ENCODE measurements around the gene JADE1. TPM values are rescaled to one million over a fixed set of nuclear protein-coding genes. Genes with fewer than 3 reads are reported as not detected.

JADE1 gene
- total and polyA plus RNA-seq, 2 of the 13 experiments (the other 11 are each of a cell fraction or from before 2014, with no cell fraction given): 5.4 to 19.3 TPM

DNA sequence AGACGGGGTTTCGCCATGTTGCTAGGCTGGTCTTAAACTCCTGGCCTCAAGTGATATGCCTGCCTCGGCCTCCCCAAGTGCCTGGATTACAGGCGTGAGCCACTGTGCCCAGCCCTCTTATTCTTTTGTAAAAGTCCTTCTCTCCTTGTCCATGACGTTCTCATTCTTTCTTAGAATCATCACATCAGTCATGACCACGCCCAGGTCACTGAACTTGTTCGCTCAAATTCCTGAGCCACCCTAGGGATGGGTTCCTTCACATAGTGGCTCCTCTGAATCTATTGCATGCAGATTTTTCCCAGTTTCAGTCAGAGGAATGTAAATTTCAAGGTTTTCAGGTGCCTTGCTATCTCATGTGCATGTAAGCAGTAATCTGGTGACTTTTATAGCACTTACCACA is 15.7 kb downstream of the JADE1 start (continued):
- TF ChIP-seq, protein P1, sequence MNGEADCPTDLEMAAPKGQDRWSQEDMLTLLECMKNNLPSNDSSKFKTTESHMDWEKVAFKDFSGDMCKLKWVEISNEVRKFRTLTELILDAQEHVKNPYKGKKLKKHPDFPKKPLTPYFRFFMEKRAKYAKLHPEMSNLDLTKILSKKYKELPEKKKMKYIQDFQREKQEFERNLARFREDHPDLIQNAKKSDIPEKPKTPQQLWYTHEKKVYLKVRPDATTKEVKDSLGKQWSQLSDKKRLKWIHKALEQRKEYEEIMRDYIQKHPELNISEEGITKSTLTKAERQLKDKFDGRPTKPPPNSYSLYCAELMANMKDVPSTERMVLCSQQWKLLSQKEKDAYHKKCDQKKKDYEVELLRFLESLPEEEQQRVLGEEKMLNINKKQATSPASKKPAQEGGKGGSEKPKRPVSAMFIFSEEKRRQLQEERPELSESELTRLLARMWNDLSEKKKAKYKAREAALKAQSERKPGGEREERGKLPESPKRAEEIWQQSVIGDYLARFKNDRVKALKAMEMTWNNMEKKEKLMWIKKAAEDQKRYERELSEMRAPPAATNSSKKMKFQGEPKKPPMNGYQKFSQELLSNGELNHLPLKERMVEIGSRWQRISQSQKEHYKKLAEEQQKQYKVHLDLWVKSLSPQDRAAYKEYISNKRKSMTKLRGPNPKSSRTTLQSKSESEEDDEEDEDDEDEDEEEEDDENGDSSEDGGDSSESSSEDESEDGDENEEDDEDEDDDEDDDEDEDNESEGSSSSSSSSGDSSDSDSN (CRISPR knock-in tag; IDR thresholded peaks at IDR 0.05): no peak
- TF ChIP-seq SAP130 (CRISPR knock-in tag; IDR thresholded peaks at IDR 0.05; ENCODE audit: low read depth): no peak
- TF ChIP-seq, protein P2, sequence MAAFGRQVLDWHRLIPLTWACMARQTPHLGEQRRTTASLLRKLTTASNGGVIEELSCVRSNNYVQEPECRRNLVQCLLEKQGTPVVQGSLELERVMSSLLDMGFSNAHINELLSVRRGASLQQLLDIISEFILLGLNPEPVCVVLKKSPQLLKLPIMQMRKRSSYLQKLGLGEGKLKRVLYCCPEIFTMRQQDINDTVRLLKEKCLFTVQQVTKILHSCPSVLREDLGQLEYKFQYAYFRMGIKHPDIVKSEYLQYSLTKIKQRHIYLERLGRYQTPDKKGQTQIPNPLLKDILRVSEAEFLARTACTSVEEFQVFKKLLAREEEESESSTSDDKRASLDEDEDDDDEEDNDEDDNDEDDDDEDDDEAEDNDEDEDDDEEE (CRISPR knock-in tag; IDR thresholded peaks at IDR 0.05): no peak

DNA sequence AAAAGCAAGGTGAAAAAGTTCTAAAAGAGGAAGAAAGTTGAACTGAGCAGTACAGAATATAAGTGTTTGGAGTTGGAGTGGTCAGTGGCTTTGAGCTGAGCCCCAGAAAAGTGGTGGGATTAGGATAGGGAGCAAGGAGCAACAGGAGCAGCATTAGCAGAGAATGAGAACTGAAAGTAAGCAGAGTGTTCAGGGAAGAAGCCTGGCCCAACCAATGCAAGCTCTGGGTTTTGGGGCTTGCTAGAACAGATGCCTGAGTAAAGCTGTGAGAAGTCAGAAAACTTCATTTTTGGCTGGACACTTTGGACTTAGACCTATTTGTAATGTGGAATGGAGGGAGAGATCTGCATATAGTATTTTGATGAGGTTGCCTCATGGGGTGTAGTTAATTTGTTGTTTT is 17.8 kb downstream of the JADE1 start:
- intact Hi-C loops (cut with micrococcal nuclease; ENCODE audit: unreplicated experiment) (no loop called here), in situ Hi-C loops (cut with HindIII; ENCODE audit: extremely low pct_ligation_motif_present, low pct_unique_long_range_greater_than_20kb) (no loop called here)
- Histone ChIP-seq H3K4me3 (replicated peaks in 1 of 3; ENCODE audit: insufficient read depth in 1 of 3, low read depth in 2 of 3, low read length in 3 of 3) (no peak overlapping the region), H3K4me1 (ENCODE audit: insufficient read depth, low read length) (peaks cover 50% of the 10 kb centered on the region), H3K36me3 (replicated peaks in 1 of 2; ENCODE audit: control insufficient read depth in 1 of 2, insufficient read depth in 2 of 2, low read length in 2 of 2) (peaks cover 2% of the 10 kb centered on the region in 2 experiments; a peak in 2 of 5 replicates), H2AFZ (ENCODE audit: low read length) (no peak overlapping the region), H3K9ac (ENCODE audit: insufficient read depth, low read depth, low read length) (no peak overlapping the region), H3K9me3 (ENCODE audit: low read length) (no peaks in the 10 kb centered on the region), H3K27me3 (ENCODE audit: control insufficient read depth in 1 of 2, insufficient read depth in 2 of 2, low read length in 2 of 2) (no peaks in the 10 kb centered on the region), H4K20me1 (ENCODE audit: insufficient read depth, low read length) (peaks cover 19% of the 10 kb centered on the region), H3K4me2 (ENCODE audit: low read depth, low read length) (no peak overlapping the region), H3K79me2 (ENCODE audit: insufficient read depth, low read length) (peaks cover 93% of the 10 kb centered on the region), H3K27ac (ENCODE audit: extremely low read length, insufficient read depth, low read length) (no peak overlapping the region)
- ChIA-PET CTCF (ENCODE audit: low intra/inter-chr PET ratio, low total read pairs) (no interaction called here), POLR2A (no interaction called here)
- TF ChIP-seq, protein P3, sequence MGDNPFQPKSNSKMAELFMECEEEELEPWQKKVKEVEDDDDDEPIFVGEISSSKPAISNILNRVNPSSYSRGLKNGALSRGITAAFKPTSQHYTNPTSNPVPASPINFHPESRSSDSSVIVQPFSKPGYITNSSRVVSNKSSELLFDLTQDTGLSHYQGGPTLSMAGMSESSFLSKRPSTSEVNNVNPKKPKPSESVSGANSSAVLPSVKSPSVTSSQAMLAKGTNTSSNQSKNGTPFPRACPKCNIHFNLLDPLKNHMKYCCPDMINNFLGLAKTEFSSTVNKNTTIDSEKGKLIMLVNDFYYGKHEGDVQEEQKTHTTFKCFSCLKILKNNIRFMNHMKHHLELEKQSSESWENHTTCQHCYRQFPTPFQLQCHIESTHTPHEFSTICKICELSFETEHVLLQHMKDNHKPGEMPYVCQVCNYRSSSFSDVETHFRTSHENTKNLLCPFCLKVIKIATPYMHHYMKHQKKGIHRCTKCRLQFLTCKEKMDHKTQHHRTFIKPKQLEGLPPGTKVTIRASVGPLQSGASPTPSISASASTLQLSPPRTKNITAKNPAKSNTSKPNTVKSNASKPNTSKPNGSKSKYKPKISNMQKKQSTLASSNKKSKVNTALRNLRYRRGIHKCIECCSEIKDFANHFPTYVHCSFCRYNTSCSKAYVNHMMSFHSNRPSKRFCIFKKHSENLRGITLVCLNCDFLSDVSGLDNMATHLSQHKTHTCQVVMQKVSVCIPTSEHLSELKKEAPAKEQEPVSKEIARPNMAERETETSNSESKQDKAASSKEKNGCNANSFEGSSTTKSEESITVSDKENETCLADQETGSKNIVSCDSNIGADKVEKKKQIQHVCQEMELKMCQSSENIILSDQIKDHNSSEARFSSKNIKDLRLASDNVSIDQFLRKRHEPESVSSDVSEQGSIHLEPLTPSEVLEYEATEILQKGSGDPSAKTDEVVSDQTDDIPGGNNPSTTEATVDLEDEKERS (CRISPR knock-in tag; IDR thresholded peaks at IDR 0.05): no peak
- no peak for TF ChIP-seq ZSCAN31 (CRISPR knock-in tag; IDR thresholded peaks at IDR 0.05; ENCODE audit: low read depth)
- no peak for DNase-seq (ENCODE audit: low spot score)
- FAIRE-seq: no peak
- no TSS peak for BruUV-seq (replicated peaks)
- no peak for ATAC-seq
